ENCODE measurements around the gene AUTS2. TPM values are rescaled to one million over a fixed set of nuclear protein-coding genes. Genes with fewer than 3 reads are reported as not detected.

AUTS2 gene
- total RNA-seq, 1 experiment from 2014 or later = 4.6 TPM

DNA sequence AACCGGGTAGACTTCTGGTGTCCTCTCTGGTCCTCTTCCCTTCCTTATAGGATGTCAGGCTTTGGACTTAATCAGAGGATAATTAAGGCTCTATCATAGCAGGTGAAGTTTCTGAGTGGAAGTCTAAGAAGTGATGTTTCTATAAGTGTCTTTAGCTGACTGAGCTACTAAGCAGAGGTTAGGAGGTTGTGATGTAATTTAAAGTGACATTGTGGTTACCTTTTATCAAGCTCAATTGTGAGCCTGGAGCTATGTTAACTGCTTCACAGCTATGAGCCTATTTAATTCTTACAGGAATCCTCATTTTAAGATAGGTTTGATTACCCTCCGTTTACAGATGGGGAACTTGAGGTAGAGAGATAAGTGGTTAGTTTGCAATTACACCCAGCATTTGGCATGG is 365.1 kb downstream of the AUTS2 start:
- DNase-seq (ENCODE audit: low read depth) = no peak

GRCh38 chr7:69966766-69967591 is 368.7 kb downstream of the AUTS2 start:
- DNase-seq (ENCODE audit: low read depth) = no peak

GRCh38 chr7:69967689-69968450 is 369.6 kb downstream of the AUTS2 start:
- no peak for DNase-seq (ENCODE audit: low read depth)

GRCh38 chr7:69968969-69969556 is 370.8 kb downstream of the AUTS2 start:
- DNase-seq (ENCODE audit: low read depth) = no peak

- no peak for DNase-seq (ENCODE audit: low read depth)
Measured at GRCh38 chr7:69981646-69982045, 383.4 kb downstream of the AUTS2 start.

GRCh38 chr7:69982197-69982596 is 383.9 kb downstream of the AUTS2 start:
- no peak for DNase-seq (ENCODE audit: low read depth)

DNA sequence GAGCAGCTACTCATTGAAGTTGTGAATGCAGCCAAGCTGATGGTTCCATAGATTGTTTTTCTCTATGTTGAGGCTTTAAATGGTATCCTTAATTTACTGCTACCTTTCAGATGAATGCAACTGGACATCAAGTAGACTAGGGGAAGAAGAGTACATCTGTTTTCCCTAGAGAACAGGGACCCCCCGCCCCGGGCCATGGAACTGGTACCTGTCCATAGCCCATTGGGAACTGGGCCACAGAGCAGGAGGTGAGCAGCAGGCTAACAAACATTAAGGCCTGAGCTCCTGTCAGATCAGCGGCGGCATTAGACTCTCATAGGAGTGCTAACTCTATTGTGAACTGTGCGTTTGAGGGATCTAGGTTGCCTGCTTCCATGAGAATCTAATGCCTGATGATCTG is 391.3 kb downstream of the AUTS2 start:
- no peak for DNase-seq (ENCODE audit: low read depth)

DNA sequence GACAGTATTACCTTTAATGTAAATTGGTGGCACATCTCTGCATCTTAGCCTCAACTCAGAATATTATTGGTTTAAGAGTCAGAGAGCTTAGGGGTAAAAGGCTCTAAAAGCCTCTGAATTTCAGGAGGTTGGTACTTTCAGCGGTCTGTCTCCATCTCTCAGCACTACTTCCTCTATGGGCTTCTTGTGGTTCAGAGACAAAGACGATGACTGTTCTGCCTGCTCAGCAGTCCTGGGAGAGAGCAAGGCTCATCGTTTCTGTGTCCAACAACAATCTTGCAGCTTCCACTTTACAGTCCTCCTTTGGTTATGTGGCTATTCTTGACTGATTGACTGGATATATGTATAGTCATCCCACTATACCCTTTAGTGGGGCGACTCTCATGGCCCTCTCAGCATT is 394.7 kb downstream of the AUTS2 start:
- no peak for DNase-seq (ENCODE audit: low read depth)

GRCh38 chr7:69994218-69994617 is 395.9 kb downstream of the AUTS2 start:
- no peak for DNase-seq (ENCODE audit: low read depth)

GRCh38 chr7:69994886-69995542 is 396.7 kb downstream of the AUTS2 start:
- DNase-seq (ENCODE audit: low read depth) = no peak

DNA sequence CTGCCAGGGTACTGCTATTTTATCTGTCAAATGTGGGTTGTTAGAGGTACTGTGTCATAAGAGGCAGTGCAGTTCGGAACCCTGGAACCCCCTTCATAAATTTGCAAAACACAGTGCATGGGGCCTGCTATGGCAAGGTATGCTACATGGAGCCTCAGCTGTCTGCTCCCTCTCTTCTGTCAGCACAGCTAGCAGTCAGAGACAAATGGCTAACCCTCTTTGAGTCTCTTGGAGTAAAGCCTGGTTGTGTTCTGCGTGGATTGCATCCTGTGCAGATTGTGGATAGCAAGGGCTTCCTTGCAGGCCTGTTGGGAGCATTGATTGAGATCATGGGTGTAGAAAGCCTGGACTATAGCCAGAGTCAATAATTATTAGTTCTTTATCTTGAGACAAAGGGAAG is 397.8 kb downstream of the AUTS2 start:
- DNase-seq (ENCODE audit: low read depth) = no peak

DNA sequence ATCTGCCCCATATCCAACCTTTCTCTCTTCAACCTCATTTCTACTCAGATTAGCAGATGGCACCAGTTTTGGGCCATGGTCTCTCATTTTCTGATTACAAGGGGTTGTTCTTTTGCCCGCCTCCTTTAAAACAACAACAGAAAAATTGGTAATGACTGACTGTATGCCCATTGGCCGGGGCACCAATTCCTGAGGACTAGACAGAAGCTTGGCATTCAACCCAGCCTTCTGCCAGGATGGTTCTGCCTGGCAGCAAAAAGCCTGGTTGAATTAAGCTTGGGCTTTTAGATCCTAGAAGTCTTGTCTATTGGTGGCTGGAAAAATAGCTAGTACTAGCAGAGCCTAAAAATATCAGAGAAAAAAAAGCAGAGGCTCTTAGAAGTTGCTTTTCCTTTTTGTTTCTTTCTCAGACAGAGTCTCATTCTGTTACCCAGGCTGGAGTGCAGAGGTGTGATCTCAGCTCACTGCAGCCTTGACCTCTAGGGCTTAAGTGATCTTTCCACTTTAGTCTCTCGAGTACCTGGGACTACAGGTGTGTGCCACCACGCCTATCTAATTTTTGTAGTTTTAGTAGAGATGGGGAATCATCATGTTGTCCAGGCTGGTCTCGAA is 402.6 kb downstream of the AUTS2 start:
- no peak for DNase-seq (ENCODE audit: low read depth)

- no peak for DNase-seq (ENCODE audit: low read depth)
Measured at GRCh38 chr7:70005480-70005879, 407.2 kb downstream of the AUTS2 start.

- no peak for DNase-seq (ENCODE audit: low read depth)
Measured at GRCh38 chr7:70005891-70006260, 407.6 kb downstream of the AUTS2 start.

DNA sequence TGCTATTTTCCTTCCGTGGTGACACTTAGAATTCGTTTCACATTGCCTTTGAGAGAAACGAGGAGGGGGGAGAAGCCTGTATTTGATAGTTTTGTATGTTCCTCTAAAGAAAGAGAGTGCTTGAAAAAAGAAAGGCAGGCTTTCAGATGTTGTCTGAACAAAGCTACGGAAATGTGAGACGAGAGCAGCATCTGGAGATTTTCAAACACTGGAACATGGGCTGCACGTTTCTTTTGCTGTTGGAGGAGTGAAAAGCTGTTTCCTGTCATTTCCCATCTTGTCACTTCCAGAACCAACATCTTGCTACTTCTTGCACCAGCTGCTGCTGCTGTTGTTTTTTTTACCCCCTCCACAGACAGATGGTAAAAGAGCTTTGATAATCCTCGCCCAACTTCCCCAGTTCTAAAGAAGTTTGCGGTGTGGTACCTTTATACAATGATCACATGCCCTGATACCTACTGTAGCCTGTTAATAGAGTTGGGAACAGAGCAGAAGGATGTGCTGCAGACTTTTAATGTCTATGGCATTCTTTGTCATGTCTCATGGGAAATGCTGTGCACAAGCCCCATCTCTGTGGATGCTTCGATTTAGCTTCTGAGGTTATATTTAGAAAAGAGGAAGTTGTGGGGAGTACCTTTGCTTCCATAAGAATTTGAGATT is 408.1 kb downstream of the AUTS2 start:
- DNase-seq (ENCODE audit: low read depth) = no peak

DNA sequence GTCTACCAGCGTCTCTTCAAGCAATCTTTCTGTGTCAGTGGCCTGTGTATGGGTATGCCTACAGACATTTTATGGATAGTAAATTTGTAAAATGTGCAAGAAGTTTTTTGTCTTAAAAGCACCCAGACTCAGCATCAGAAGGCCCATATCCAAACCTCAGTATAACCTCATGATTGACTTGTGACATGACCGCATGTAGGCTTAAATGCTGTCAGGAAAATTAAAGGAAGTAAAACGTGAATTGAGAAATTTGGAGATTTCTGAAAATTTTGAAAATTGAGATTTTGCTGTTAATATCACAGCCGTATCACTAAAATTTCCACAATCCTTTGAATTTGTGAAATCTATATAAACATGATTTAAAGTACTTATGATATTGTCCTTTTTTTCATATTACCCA is 410.2 kb downstream of the AUTS2 start:
- no peak for DNase-seq (ENCODE audit: low read depth)

- DNase-seq (ENCODE audit: low read depth) = no peak
Measured at GRCh38 chr7:70014472-70015177, 416.4 kb downstream of the AUTS2 start.

- no peak for DNase-seq (ENCODE audit: low read depth)
Measured at GRCh38 chr7:70015353-70015752, 417.1 kb downstream of the AUTS2 start.

DNA sequence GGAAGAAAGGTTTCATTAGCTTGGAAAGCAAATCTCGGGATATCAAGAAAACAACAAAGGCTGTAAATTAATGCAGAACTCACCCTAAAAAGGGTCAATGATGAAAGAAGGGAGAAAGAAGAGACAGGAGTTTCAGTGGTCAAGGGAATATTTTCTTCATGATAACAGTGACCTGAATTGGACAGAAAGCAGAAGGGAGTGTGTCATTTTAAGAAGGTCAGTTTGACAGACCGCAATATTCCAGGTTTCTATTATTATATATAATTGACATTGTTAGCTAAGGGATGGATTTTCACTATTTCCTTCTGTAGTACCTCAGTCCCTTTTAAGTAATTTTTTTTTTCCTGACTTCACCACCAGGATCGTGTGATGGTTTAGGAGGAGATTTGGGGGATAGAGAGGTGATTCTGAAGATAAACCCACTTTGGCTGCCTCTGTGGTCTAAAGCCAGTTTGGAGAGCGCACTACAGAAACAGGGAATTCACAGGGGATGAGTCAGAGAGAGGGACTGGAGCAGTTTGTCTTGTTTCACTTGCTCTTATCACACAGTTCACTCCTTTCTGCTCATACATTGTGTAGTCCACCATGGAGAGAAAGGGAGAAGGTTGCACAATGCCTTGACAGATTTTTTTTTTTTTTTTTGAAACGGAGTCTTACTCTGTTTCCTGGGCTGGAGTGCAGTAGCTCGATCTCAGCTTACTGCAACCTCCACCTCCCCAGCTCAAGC is 417.9 kb downstream of the AUTS2 start:
- DNase-seq (ENCODE audit: low read depth) = peak; percentile 34

DNA sequence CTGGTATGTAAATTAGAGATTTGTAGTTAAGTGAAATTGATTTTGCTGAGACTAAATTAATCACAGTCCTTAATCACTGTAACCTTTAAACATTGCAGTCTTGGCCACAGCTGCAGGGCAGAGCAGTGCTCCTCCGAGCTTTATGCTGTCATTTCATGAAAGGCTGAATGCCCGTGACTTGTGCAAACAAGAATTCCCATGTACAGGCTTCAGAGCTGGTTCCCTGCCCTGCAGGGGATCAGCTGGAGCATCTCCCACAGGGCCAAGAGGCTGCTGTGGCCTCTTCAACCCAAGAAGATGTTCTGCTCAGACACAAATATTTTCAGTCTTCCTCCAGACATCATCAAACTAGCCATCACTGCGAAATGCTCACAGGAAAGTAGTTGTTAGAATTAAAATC is 419.1 kb downstream of the AUTS2 start:
- DNase-seq (ENCODE audit: low read depth) = no peak

All from HT1080 (cell line).